Trophoblast cell (in vitro differentiated cells and primary cell): ENCODE results near the gene ZNF583.

Experiments
- DNase-seq, 2 donors: peaks; one replicate each; pipeline ENCODE4 v3.0.0-alpha.2; 2016
- H2AFZ ChIP-seq: 2 replicates; pipeline ENCODE4 v1.6.1; 2013; ENCODE audit warnings: low read length, moderate library complexity, mild to moderate bottlenecking; ENCODE audit not compliant: insufficient read depth, poor library complexity
- H2AK5ac ChIP-seq: 2 replicates; pipeline ENCODE4 v1.6.1; 2013; ENCODE audit warnings: mild to moderate bottlenecking, low read length
- H2BK120ac ChIP-seq: 2 replicates; pipeline ENCODE4 v1.6.1; 2013; ENCODE audit warnings: low read length, mild to moderate bottlenecking, moderate library complexity; ENCODE audit not compliant: insufficient read depth, poor library complexity
- H2BK12ac ChIP-seq: 2 replicates; pipeline ENCODE4 v1.6.1; 2013; ENCODE audit warnings: mild to moderate bottlenecking, low read length, moderate library complexity
- H2BK5ac ChIP-seq: 2 replicates; pipeline ENCODE4 v1.6.1; 2013; ENCODE audit warnings: low read length, low read depth, moderate library complexity, mild to moderate bottlenecking; ENCODE audit not compliant: poor library complexity
- H3K14ac ChIP-seq: 2 replicates; pipeline ENCODE4 v1.6.1; 2013; ENCODE audit warnings: mild to moderate bottlenecking, low read length
- H3K18ac ChIP-seq: 2 replicates; pipeline ENCODE4 v1.6.1; 2013; ENCODE audit warnings: mild to moderate bottlenecking, low read length
- H3K23ac ChIP-seq: 2 replicates; pipeline ENCODE4 v1.6.1; 2013; ENCODE audit warnings: low read length
- H3K27ac ChIP-seq: 2 replicates; pipeline ENCODE4 v1.5.1; 2013; ENCODE audit warnings: low read depth, mild to moderate bottlenecking, inconsistent platforms, low read length, moderate library complexity
- H3K27me3 ChIP-seq: 2 replicates; pipeline ENCODE4 v1.6.1; 2013; ENCODE audit warnings: inconsistent platforms, mild to moderate bottlenecking, low read length, moderate library complexity; ENCODE audit not compliant: insufficient read depth
- H3K36me3 ChIP-seq, 2 experiments: 1 replicate in 1 of 2; 2 replicates in 1 of 2; pipeline ENCODE4 v1.6.1; 2013; ENCODE audit warnings: low read length in 2 of 2, mild to moderate bottlenecking in 2 of 2, moderate library complexity in 1 of 2; ENCODE audit not compliant: insufficient read depth in 2 of 2, control insufficient read depth in 1 of 2
- H3K4ac ChIP-seq: 2 replicates; pipeline ENCODE4 v1.6.1; 2013; ENCODE audit warnings: low read depth, mild to moderate bottlenecking, low read length, moderate library complexity
- H3K4me1 ChIP-seq, 2 experiments: 1 replicate in 1 of 2; 2 replicates in 1 of 2; pipeline ENCODE4 v1.6.1; 2013; ENCODE audit warnings: low read length in 2 of 2, mild to moderate bottlenecking in 2 of 2, moderate library complexity in 1 of 2; ENCODE audit not compliant: insufficient read depth in 2 of 2, control insufficient read depth in 1 of 2
- H3K4me2 ChIP-seq: 2 replicates; pipeline ENCODE4 v1.6.1; 2013; ENCODE audit warnings: inconsistent platforms, mild to moderate bottlenecking, low read length, moderate library complexity
- H3K4me3 ChIP-seq: 2 replicates; pipeline ENCODE4 v1.5.1; 2013; ENCODE audit warnings: mild to moderate bottlenecking, low read depth, low read length, inconsistent platforms
- H3K79me1 ChIP-seq: one replicate; pipeline ENCODE4 v1.6.1; 2013; ENCODE audit warnings: low read length
- H3K79me2 ChIP-seq: 2 replicates; pipeline ENCODE4 v1.6.1; 2013; ENCODE audit warnings: low read length, mild to moderate bottlenecking; ENCODE audit not compliant: control insufficient read depth, insufficient read depth, poor library complexity
- H3K9ac ChIP-seq: 2 replicates; pipeline ENCODE4 v1.6.1; 2013; ENCODE audit warnings: mild to moderate bottlenecking, low read length
- H3K9me3 ChIP-seq: 2 replicates; pipeline ENCODE4 v1.6.1; 2013; ENCODE audit warnings: low read depth, mild to moderate bottlenecking, control low read depth, inconsistent platforms, low read length; ENCODE audit not compliant: insufficient read depth
- H4K12ac ChIP-seq: 2 replicates; pipeline ENCODE4 v1.6.1; 2013; ENCODE audit warnings: low read depth, mild to moderate bottlenecking, low read length, moderate library complexity
- H4K8ac ChIP-seq: 2 replicates; pipeline ENCODE4 v1.6.1; 2013; ENCODE audit warnings: low read depth, mild to moderate bottlenecking, low read length, moderate library complexity
- H4K91ac ChIP-seq: one replicate; pipeline ENCODE4 v1.6.1; 2013; ENCODE audit warnings: low read depth, mild to moderate bottlenecking, low read length, moderate library complexity
- WGBS: extraction: QIAGEN DNeasy Blood & Tissue Kit; methylation state at CpG from one replicate; pipeline ENCODE4 v1.1.7; 2013; ENCODE audit warnings: missing lambda C conversion rate; ENCODE audit not compliant: insufficient read length, insufficient coverage; ENCODE audit errors: extremely low coverage; 5-methylcytosine and 5-hydroxymethylcytosine counted together

The ZNF583 gene

GRCh38 chr19:56423985-56424353 is 19.8 kb downstream of the ZNF583 start:
- Histone ChIP-seq H3K79me1 (no peaks in the 10 kb centered on the region), H4K12ac (no peak overlapping the region), H3K4me1 (no peaks in the 10 kb centered on the region)

DNA sequence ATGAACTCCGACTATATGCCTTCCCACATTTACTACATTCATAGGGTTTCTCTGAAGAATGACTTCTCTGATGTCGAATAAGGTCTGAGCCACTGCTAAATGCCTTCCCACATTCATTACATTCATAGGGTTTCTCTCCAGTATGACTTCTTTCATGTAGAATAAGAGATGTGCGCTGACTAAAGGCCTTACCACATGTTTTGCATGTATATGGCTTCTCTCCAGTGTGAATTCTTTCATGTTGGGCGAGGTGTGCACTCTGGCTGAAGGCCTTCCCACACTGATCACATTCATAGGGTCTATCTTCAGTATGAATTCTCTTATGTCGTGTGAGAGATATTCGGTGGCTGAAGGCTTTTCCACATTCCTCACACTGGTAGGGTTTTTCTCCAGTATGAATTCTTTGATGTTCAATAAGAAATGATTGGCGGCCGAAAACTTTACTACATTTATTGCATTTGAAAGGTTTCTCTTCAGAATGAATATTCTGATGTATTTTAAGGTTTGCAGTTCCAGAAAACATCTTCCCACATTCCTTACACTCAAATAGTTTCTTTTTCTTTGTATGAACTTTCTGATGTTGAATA is 37.2 kb downstream of the ZNF583 start:
- Histone ChIP-seq H3K18ac (no peak overlapping the region), H2BK120ac (no peak overlapping the region), H2BK12ac (no peak overlapping the region), H2AFZ (no peak overlapping the region), H3K27ac (no peak overlapping the region), H4K8ac (no peak overlapping the region), H3K4me3 (no peak overlapping the region), H3K27me3 (no peaks in the 10 kb centered on the region), H4K12ac (no peak overlapping the region), H2AK5ac (no peak overlapping the region), H3K9ac (no peak overlapping the region), H3K14ac (no peak overlapping the region), H3K4ac (no peak overlapping the region), H3K4me2 (no peak overlapping the region), H3K36me3 (peaks cover 2 to 4% of the 10 kb centered on the region in 2 experiments), H3K4me1 (no peaks in the 10 kb centered on the region), H3K23ac (no peak overlapping the region), H3K79me2 (no peaks in the 10 kb centered on the region), H4K91ac (no peak overlapping the region), H2BK5ac (no peak overlapping the region), H3K79me1 (no peaks in the 10 kb centered on the region), H3K9me3 (peaks cover 6% of the 10 kb centered on the region)
- no peak for DNase-seq
- WGBS, result no CpG with 5 or more reads among the region's 8 CpGs

More at GRCh38 chr19:56423985-56424353, 19.8 kb downstream of the ZNF583 start:
- Histone ChIP-seq H2BK12ac (no peak overlapping the region), H3K27ac (no peak overlapping the region), H2AK5ac (no peak overlapping the region), H3K14ac (no peak overlapping the region), H3K36me3 (peaks cover 0 to 7% of the 10 kb centered on the region in 2 experiments), H2BK5ac (no peak overlapping the region), H3K18ac (no peak overlapping the region), H4K8ac (no peak overlapping the region), H4K91ac (no peak overlapping the region), H3K4me3 (no peak overlapping the region), H2AFZ (no peak overlapping the region), H3K9me3 (peaks cover 9% of the 10 kb centered on the region), H3K4me2 (no peak overlapping the region), H3K27me3 (no peaks in the 10 kb centered on the region), H3K23ac (no peak overlapping the region), H3K79me2 (no peaks in the 10 kb centered on the region), H3K4ac (no peak overlapping the region), H3K9ac (no peak overlapping the region), H2BK120ac (no peak overlapping the region)
- no CpG with 5 or more reads among the region's 1 CpG for WGBS
- no peak for DNase-seq

DNA sequence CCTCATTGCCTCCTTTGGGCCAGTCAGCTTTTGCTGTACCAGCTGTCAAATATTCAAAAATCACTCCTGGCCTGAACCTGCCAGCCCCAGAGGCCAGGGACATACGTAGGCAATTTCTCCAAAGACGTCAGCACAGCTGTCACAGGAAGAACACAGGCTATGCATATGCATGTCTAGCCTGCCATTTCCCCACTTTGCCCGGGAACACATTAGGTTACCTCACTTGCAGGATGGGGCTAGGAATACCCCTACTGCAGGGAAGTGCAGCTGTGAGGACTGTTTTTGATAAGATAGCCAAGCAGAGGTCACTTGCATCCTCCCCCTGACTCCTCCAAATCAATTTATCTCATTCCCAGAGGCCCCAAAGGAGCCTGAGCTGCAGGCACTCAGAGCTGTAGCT is 70.2 kb downstream of the ZNF583 start:
- DNase-seq, result no peak
- peaks cover 5 to 10% of the 10 kb centered on the region in 2 experiments for H3K4me1 ChIP-seq

GRCh38 chr19:56476093-56476492 is 72.0 kb downstream of the ZNF583 start:
- Histone ChIP-seq H3K4ac (no peak overlapping the region), H3K9me3 (peaks cover 3% of the 10 kb centered on the region), H3K27ac (no peak overlapping the region), H2AK5ac (no peak overlapping the region), H3K27me3 (no peaks in the 10 kb centered on the region), H3K79me1 (peaks cover 13% of the 10 kb centered on the region), H3K4me1 (peaks cover 5 to 10% of the 10 kb centered on the region in 2 experiments), H3K14ac (no peak overlapping the region), H3K79me2 (peaks cover 11% of the 10 kb centered on the region), H3K36me3 (peaks cover 0 to 2% of the 10 kb centered on the region in 2 experiments), H3K4me2 (peak overlapping the region; percentile 92), H4K8ac (no peak overlapping the region), H4K91ac (no peak overlapping the region), H3K18ac (no peak overlapping the region), H3K4me3 (no peak overlapping the region), H2BK12ac (no peak overlapping the region), H3K23ac (no peak overlapping the region), H3K9ac (no peak overlapping the region), H2BK120ac (no peak overlapping the region), H2AFZ (no peak overlapping the region), H2BK5ac (no peak overlapping the region), H4K12ac (no peak overlapping the region)
- no CpG with 5 or more reads among the region's 10 CpGs for WGBS
- no peak for DNase-seq

More for the DNA sequence above, 70.2 kb downstream of the ZNF583 start:
- Histone ChIP-seq H3K4me2 (no peak overlapping the region), H3K14ac (no peak overlapping the region), H2BK5ac (no peak overlapping the region), H4K91ac (no peak overlapping the region), H4K12ac (no peak overlapping the region), H3K9ac (no peak overlapping the region), H3K27me3 (no peaks in the 10 kb centered on the region), H3K79me1 (peaks cover 13% of the 10 kb centered on the region), H2AFZ (no peak overlapping the region), H4K8ac (no peak overlapping the region), H3K9me3 (peaks cover 3% of the 10 kb centered on the region), H3K79me2 (peaks cover 11% of the 10 kb centered on the region), H3K36me3 (peaks cover 0 to 2% of the 10 kb centered on the region in 2 experiments), H3K27ac (no peak overlapping the region), H2BK12ac (no peak overlapping the region), H3K4me3 (no peak overlapping the region), H2AK5ac (no peak overlapping the region), H3K23ac (no peak overlapping the region), H3K4ac (peak overlapping the region; percentile 8), H3K18ac (no peak overlapping the region), H2BK120ac (no peak overlapping the region)
- WGBS, result no CpG with 5 or more reads among the region's 3 CpGs
